ENCODE data around the gene PLEKHG3.

- TF ChIP-seq POLR2AphosphoS5 (IDR thresholded peaks at IDR 0.05; ENCODE audit: low read depth, low read length) = no peak
- TF ChIP-seq POLR2A (IDR thresholded peaks at IDR 0.05; ENCODE audit: low read depth, low read length) = no peak
Measured at GRCh38 chr14:64771161-64771560, 66.9 kb downstream of the PLEKHG3 start.

All from GM12891 (cell line).